IPS DF 4.7 (cell line): ENCODE results near the gene FAM162B.
"Not testable (repeated sequence)": the region's sequence is repeated elsewhere in the genome, so short reads cannot be mapped to it uniquely, and the experiment has no call there.

ENCODE experiments used
- DNase-seq: peaks from one replicate; pipeline ENCODE4 v3.0.0-alpha.2; 2013; ENCODE audit warnings: low spot score; ENCODE audit errors: extremely low read depth

The FAM162B gene

GRCh38 chr6:116730513-116730912 lies 35.0 kb downstream of the FAM162B start:
- no peak for DNase-seq

- no peak for DNase-seq
These were observed 38.6 kb downstream of the FAM162B start for GRCh38 chr6:116726947-116727346.

DNA sequence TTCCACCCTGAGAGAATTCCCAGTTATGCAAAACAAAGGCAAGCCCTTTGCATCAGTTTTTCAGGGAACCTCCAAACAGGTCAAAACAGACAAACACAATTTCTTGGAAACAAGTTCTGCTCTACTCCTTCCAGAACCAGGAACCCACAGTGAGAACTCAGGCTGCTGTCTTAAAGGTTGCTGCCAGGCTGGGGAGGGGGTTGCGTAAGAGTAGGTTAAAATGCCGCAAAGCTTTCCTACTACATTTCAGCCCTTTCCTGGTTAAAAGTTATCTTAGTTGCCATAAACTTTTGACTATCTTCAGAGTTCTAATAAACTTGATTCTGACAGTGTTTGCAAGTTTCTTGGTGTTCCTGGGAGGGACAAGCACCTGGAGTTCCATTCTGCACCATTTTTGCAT lies 50.8 kb downstream of the FAM162B start:
- no peak for DNase-seq

GRCh38 chr6:116714296-116714695 lies 51.2 kb downstream of the FAM162B start:
- DNase-seq: no peak

GRCh38 chr6:116705917-116706316 lies 59.6 kb downstream of the FAM162B start:
- DNase-seq: no peak

DNA sequence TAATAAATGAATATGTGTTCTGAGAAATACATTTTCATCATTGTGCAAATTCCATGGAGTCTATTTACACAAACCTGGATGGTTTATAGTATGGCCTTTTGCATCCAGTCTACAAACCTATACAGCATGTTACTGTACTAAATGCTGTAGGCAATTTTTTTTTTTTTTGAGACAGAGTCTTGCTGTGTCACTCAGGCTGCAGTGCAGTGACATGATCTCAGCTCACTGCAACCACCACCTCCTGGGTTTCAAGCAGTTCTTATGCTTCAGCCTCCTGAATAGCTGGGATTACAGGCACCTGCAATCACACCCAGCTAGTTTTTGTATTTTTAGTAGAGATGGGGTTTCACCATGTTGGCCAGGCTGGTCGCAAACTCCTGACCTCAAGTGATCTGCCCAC lies 61.6 kb downstream of the FAM162B start:
- DNase-seq: not testable (repeated sequence)
